A549 treated with CpdA at 1 μM for 4 hours (cell line): ENCODE measurements around the gene ZNF804A. TPM values are rescaled to one million over a fixed set of nuclear protein-coding genes. Genes with fewer than 3 reads are reported as not detected.

Source experiments
- total RNA-seq: library from RNA; stranded (reverse); fragments of 200-300 nt; extraction: Qiagen RNA extraction; gene quantifications from 5 replicates; pipeline ENCODE4 v1.2.3, GENCODE V29; 2022; ENCODE audit warnings: low read depth

The ZNF804A gene
- total RNA-seq = not detected in 5 replicates

GRCh38 chr2:184598316-184599053 is at the start of gene ZNF804A:
Gene ZNF804A, plus strand, starts transcription at chr2:184598529. Its CDS starts 431 bp downstream, at chr2:184598960.

